Spleen (tissue), 7 donors: Measurements from ENCODE around the gene LCLAT1.

ENCODE experiments used
- POLR2A ChIP-seq, 3 donors: fragments of 450-650 bp; IDR thresholded peaks; one replicate each; pipeline ENCODE4 v1.5.1; 2017; ENCODE audit warnings: antibody characterized with exemption in 3 of 3, mild to moderate bottlenecking in 1 of 3
- POLR2AphosphoS5 ChIP-seq, 3 donors: sonication (generic); formaldehyde crosslinking; IDR thresholded peaks; one replicate each; pipeline ENCODE4 v1.5.1; 2017; ENCODE audit warnings: antibody characterized with exemption in 3 of 3
- TF ChIP-seq, protein P1 (sequence below), 11 experiments: fragments of 200-600 bp in 7 of 11; fragments of 450-650 bp in 4 of 11; sonication (generic) in 4 of 11; IDR thresholded peaks in 8 of 11; conservative IDR thresholded peaks in 3 of 11; 1 replicate in 7 of 11; 2 replicates in 4 of 11; pipeline versions ENCODE4 v1.4.0 to v1.8.0; 2016 to 2021; ENCODE audit warnings: antibody characterized with exemption in 11 of 11, inconsistent platforms in 4 of 11, mild to moderate bottlenecking in 1 of 11
- donor health status: DM: no; HTN: no; CAD: no; lungs with moderate emphysema.
- donor health status: DM: no; HTN: no; CAD: no.
- donor health status: DM: no; HTN: no; CAD: no.

DNA sequence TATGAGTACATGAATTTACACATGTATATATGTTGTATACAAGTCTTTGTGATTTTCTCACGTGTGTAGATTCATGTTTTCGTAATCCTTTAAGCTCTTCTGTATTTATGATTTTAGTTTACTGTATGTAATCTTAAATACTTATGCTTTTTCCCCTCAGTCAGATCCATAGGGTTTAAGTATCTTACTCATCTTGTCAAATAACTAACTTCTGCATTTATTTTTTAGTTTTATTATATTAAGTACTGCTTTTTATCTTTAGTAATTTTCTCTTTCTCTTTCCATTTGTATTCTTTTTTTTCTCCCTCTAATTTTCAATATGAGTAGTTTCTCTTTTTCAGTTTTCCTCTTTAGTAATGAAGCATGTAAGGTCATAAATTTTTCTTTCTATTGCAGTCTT is 179.4 kb downstream of the LCLAT1 start:
- TF ChIP-seq POLR2A (IDR thresholded peaks at IDR 0.05), result no peak
- TF ChIP-seq, protein P1, sequence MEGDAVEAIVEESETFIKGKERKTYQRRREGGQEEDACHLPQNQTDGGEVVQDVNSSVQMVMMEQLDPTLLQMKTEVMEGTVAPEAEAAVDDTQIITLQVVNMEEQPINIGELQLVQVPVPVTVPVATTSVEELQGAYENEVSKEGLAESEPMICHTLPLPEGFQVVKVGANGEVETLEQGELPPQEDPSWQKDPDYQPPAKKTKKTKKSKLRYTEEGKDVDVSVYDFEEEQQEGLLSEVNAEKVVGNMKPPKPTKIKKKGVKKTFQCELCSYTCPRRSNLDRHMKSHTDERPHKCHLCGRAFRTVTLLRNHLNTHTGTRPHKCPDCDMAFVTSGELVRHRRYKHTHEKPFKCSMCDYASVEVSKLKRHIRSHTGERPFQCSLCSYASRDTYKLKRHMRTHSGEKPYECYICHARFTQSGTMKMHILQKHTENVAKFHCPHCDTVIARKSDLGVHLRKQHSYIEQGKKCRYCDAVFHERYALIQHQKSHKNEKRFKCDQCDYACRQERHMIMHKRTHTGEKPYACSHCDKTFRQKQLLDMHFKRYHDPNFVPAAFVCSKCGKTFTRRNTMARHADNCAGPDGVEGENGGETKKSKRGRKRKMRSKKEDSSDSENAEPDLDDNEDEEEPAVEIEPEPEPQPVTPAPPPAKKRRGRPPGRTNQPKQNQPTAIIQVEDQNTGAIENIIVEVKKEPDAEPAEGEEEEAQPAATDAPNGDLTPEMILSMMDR (IDR thresholded peaks at IDR 0.05 in 8 of 11, conservative IDR thresholded peaks at IDR 0.05 in 3 of 11), result no peak
- TF ChIP-seq POLR2AphosphoS5 (IDR thresholded peaks at IDR 0.05), result no peak
